Hindlimb muscle (tissue), 1 donor: ENCODE results near the gene CLDN16. TPM values are rescaled to one million over a fixed set of nuclear protein-coding genes. Genes with fewer than 3 reads are reported as not detected.
A peak's percentile ranks its signal among the peaks of the same experiment; 100 is the strongest.

Experiments used
- DNase-seq: peaks from one replicate; pipeline ENCODE4 v3.0.0-alpha.2; 2013
- polyA plus RNA-seq: library from polyadenylated mRNA; unstranded; fragments of 120-200 nt; gene quantifications from one replicate; pipeline ENCODE4 v1.2.1, GENCODE V29; 2013; ENCODE audit not compliant: insufficient read length

Gene CLDN16
- not detected for polyA plus RNA-seq

DNA sequence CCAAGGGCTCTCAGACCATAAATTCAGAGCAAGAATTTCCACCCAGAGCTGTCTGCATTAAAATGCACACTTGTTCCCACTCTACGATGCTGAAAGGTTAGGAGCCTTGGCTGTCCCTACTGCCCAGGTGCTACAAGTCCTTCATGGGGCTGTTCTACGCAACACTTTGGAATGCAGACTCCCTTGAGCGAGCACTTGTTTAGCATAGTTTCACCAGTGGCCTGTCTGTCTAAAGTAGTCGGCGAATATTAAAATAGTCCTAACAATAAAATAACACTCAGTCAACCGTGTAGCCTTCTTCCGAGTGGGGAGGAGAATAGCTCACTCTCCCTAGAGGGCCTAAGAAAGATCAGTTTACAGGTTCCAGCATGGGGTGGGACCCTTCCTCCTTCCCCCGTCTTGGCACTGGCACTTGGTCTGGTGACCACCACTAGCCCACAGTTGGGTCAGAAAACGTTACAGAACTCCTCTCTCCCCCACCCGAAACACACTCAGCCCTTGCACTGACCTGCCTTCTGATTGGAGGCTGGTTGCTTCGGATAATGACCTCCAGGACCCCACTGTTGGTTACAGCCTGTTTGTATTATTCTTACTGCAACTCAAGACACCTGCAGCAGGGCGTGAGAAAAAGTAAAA, at the start of gene CLDN16:
Gene CLDN16, plus strand, starts transcription at position 586 of the 636 bp plus-strand sequence. CDS start 167 bp downstream, outside the sequence.
- no peak for DNase-seq

DNA sequence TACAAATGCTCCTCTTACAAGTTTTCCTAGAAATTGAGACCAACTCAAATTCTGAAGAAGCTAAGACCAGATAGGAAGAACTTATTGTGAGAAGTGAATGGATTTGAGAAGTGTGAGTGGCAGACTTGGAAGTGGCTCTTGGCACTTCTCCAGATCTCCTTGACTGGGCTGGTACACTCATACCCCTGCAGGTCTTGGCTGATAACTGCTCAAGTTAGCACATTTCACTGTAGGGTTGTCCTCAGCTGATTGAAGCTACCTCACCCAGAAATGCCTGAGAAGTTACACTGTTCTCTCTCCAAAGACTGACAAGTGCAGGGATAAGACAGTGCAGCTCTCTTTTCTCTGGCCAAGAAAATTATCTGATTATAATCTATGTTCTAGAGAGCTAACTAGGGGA, 49.2 kb upstream of the CLDN16 start:
- DNase-seq, result no peak

GRCh38 chr3:190339130-190339529, 48.8 kb upstream of the CLDN16 start:
- no peak for DNase-seq

GRCh38 chr3:190340071-190340470, 47.9 kb upstream of the CLDN16 start:
- DNase-seq, result no peak

DNA sequence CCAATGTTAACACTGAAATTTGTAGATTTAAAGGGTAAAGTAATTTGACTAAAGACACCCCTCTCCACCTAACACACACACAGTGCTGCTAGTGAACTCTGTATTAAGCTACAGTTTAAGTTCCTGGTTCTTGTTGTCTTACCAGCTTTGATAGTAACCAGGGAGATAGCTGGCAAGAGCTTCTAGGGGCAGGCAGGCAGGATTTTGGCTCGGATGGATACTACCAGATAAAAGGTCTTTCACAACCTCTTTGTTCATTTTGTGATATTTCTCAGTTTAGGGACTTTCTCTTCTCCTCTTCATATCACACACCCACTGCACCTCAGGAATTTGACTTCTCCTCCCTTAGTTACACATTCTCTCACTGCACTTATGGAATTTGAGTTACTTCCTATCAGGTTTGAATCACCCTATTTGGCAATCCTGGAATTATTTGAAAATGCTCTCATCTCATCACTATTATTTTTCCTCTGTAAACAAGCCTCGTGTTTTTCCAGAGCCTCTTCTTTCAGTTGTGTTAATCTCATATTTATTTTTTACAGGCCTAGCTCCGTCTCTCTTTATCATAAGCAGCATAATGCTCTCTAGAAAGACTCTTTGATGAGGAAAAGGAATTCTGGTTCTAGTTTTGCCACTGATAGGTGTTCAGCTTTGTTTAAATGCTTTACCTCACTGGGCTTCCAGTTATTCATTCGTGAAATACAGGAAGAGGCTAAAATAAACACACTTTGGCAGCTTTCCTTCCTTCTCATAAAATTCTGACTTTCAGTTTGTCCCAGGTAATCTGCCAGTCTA, 42.7 kb upstream of the CLDN16 start:
- no peak for DNase-seq

GRCh38 chr3:190345878-190346277, 42.1 kb upstream of the CLDN16 start:
- DNase-seq, result no peak

- DNase-seq, result no peak
Observed at GRCh38 chr3:190346541-190346940, 41.4 kb upstream of the CLDN16 start.

- DNase-seq, result no peak
Observed at GRCh38 chr3:190352861-190353457, 35.0 kb upstream of the CLDN16 start.

- DNase-seq, result no peak
Observed at GRCh38 chr3:190356246-190356645, 31.7 kb upstream of the CLDN16 start.

GRCh38 chr3:190357468-190357867, 30.5 kb upstream of the CLDN16 start:
- no peak for DNase-seq

GRCh38 chr3:190359813-190360212, 28.1 kb upstream of the CLDN16 start:
- DNase-seq, result no peak

DNA sequence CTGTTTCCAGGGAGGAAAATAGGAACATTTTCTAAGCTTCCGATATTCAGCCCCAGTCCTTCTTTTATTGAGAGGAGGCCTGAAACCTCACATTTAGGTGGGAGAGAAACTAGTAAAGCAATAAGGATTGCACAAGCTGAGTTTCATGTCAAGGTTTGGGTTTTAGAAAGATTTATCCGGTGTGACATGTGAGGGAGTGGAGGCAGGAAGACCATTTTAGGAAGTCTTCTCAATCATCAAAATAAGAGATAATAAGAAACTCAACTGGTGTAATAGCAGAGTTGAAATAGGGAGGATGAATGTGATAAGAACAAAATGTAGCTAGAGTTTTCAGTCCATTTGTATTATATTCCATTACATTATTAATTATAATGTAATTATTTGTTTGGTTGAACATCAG, 27.7 kb upstream of the CLDN16 start:
- no peak for DNase-seq

DNA sequence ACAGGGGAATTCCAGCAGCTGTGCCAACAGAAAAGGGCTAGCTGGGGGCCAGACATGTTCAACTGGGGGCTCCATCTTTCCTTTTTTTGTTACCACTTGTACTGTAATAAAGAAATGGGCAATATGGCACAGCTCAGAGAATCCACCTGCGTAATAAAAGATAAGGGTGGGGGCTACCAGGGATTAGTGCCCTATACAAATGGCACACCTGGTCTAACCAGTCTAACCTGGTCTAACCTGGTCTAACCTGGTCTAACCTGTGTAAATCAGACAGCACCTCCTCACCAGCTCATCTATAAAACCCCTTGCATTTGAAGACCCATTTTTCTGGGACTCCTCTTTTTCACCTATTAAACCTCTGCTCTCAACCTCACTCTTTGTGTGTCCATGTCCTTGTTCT, 26.2 kb upstream of the CLDN16 start:
- DNase-seq, result no peak

- DNase-seq, result no peak
Observed at GRCh38 chr3:190362258-190362657, 25.7 kb upstream of the CLDN16 start.

- no peak for DNase-seq
Observed at GRCh38 chr3:190366133-190366532, 21.8 kb upstream of the CLDN16 start.

DNA sequence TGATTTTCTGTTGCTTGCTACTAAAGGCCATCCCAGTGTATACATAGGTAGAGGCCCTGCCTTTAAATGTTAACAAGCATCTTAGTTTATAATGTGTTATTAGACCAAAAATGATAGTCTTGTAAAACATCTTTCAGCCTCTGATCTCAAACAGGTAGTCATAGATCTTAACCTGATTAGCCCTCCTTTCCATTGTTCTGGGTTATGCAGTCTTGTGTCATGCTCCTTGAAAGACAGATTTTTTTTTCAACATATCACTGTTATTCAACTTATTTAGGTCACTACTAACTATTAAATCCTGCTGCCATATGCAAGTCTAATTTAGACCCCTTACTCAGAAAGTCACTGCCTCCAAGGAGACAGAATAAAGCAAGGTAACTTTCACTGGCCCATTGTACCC, 19.1 kb upstream of the CLDN16 start:
- no peak for DNase-seq

DNA sequence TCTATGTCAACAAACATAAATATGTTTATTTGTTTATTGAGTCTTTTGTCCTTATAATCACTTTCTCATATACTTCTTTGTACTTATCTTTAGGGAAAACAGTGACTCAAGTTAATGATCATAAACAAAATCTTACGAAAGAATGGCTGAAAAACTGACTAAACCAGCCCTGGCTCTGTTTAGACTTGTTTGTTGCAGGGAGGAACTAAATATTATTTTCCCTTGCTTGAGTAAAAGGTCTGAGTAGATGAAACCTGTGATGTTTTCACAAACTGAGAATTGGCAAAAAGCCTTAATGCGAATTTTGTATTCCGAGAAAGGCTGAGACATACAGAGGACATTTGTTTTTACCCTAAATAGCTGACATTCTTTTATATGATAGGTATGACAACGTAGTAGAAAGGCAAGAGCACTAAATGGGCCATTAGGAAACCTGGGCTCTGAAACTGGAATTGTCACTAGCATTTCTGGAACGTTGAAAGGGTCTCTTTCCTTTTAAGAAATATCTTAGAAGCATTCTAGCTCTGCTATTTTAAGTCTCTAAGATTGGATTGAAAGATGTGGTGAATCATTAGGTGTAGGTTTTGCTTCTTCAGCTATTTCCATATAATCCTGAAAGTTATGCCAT, 18.2 kb upstream of the CLDN16 start:
- DNase-seq, result no peak

DNA sequence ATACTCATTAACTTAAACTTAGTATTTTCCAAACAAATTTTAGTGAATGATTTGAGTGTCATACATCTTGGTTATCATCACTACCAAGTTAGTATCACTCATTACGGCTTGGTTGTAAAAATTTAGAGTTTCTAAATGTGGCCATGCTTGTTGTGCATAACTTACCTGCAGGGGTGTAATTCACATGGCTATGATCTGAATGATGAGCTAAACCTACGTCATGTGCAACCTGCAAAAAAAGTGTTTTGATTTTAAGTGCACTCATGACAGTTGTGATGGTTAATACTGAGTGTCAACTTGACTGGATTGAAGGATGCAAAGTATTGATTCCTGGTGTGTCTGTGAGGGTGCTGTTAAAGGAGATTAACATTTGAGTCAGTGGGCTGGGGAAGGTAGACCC, 17.6 kb upstream of the CLDN16 start:
- DNase-seq, result no peak

GRCh38 chr3:190371152-190371551, 16.8 kb upstream of the CLDN16 start:
- DNase-seq, result no peak

DNA sequence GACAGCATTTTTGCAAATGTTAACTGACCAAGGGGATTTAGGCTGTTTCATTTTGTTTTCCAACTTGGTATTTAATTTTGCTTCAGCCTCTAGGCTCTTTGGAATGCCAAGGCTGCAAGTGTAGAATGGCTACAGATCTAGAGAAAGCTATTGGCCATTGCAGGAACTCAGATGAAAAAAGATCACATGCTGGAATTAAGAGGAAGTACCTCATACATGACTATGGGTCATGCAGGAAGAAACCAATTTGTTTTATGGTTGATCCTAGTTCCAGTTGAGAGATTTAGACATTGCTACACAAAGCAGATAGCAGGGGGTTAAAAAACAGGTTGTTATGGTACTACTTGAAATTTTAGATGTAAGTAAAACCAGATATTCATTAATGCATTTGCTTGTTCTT, 12.7 kb upstream of the CLDN16 start:
- DNase-seq, result no peak

DNA sequence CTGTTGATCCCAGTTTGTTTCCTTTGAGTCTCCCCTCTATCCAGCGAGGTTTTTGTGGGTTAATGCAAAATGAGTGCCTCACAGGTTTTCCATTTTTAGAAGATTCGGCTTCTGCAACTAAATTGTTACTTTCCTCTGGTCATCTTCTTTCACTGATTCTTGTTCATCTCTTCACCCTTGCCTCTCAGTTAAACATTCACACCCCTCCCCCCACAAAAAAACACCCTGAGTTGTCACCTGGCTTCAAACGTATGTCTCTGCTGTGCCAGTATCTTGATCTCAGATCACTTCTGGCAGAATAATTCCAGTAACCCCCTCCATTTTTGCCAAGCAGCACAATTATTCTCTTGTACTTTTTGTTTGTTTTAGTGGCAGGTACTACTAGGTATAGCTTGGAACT, 12.3 kb upstream of the CLDN16 start:
- no peak for DNase-seq

DNA sequence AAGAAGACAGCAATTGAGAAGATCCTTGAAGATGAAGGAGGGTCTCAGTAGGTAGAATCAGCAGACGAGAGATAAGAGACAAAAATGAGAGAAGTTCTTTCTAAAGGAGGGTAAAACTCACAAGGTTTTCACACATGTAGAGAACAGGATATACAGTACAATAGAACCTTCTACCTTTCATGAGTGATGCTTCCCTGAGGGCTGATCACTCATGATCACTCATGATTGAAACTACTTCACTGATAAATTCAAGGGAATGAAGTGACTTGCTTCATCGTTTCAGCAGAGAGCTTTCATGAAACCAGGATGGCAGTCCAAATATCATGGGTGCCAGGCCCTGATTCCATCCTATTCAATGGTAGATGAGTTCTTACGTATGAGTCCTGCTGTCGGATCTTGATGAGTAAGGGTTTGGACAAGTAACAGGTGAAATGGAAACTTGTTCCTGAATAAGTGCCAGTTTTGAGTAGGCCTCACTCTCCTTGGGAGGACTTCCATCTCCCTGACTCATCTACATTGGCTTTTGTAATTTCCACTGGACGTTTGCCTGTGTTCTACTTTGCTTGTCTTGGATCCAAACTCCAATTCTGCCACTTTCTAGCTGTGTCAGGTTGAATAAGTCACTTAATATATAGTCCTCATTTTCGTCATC, 9.6 kb upstream of the CLDN16 start:
- DNase-seq, result peak; percentile 46

GRCh38 chr3:190380184-190380583, 7.8 kb upstream of the CLDN16 start:
- no peak for DNase-seq
